ENCODE data around the gene PARP11.

DNA sequence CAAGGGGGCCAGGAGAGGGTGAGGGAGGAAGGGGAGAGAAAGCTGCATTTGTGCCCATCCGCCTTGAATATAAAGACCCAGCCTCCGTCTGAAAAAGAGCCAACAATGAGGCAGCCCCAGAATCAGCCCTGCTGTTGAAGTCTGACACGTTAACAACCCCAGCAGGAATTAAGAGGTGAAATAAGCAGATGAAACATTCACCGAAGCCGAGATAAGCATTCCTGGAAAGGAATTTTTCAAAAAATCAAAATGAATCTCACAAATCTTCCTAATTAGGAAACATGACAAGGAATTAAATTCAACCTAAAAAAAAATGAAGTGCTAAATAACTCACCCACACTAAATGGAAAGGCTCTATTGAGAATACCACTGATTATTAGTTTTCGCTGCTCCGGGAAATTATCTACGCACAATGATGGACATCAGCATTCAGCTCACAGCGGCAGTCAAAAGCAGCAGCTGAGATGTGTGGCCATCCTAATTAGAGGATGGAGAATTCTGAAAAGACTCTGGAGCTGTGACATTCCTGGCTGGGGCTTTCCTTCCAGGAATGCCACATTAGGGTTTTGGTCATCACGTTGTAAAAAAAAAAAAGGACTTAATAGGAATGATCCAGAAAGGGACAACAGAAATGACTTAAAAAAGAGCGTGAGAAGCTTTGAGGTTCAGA lies 8.2 kb upstream of the PARP11 start:
- TF ChIP-seq, protein P1, sequence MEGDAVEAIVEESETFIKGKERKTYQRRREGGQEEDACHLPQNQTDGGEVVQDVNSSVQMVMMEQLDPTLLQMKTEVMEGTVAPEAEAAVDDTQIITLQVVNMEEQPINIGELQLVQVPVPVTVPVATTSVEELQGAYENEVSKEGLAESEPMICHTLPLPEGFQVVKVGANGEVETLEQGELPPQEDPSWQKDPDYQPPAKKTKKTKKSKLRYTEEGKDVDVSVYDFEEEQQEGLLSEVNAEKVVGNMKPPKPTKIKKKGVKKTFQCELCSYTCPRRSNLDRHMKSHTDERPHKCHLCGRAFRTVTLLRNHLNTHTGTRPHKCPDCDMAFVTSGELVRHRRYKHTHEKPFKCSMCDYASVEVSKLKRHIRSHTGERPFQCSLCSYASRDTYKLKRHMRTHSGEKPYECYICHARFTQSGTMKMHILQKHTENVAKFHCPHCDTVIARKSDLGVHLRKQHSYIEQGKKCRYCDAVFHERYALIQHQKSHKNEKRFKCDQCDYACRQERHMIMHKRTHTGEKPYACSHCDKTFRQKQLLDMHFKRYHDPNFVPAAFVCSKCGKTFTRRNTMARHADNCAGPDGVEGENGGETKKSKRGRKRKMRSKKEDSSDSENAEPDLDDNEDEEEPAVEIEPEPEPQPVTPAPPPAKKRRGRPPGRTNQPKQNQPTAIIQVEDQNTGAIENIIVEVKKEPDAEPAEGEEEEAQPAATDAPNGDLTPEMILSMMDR (IDR thresholded peaks at IDR 0.05) = no peak
- no peak for TF ChIP-seq POLR2A (IDR thresholded peaks at IDR 0.05)

Data from right lobe of liver (tissue), 4 donors.